ENCODE measurements around the gene GALNTL6.

The GALNTL6 gene

DNA sequence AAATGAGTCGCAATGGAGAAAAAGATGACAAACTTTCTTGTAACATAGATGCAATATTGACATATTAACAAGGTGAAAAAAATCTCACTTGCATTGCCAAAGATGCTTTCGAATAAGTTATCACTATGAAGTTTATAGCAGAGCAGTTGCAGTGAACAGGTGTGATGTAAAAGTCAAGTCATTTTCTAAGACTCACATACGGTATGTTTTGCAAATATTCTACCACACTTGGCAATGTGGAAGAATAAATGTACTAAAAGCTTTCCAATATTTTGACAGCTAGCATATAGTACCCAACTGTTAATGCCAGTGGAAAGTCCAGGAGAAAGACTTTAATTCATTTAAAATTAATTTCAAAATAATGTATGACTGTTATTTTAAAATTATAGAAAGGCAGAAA, 76.5 kb downstream of the GALNTL6 start:
- Histone ChIP-seq H3K9ac (ENCODE audit: low read depth, low read length) (no peak overlapping the region), H3K4me3 (ENCODE audit: low read length) (no peak overlapping the region), H3K27me3 (ENCODE audit: control insufficient read depth, insufficient read depth, low read length) (no peaks in the 10 kb centered on the region), H3K36me3 (ENCODE audit: insufficient read depth, low read length) (no peaks in the 10 kb centered on the region), H3K9me3 (replicated peaks; ENCODE audit: low read length) (no peaks in the 10 kb centered on the region), H3K4me2 (ENCODE audit: low read length) (no peak overlapping the region), H3K4me1 (ENCODE audit: control insufficient read depth, insufficient read depth, low read length) (no peaks in the 10 kb centered on the region)

DNA sequence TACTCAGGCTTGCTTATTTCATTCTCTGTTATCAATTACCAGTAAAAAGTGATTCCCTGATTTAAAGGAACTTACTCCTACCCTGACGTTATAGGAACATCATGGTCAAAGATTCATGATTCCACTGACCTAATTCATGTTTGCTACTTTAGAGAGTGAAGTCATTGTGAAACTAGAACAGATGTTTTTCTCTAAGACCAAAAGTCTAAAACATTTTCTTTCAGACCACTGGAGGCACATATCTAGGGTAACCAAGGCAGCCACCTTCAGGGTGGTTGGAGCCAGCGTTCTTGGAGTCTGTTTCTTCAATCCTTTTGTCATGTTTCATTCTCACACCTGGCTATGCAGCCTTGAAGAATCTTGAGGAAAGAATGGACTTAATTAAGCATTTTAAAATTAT, 77.8 kb downstream of the GALNTL6 start:
- no peaks in the 10 kb centered on the region for H3K27me3 ChIP-seq (ENCODE audit: control insufficient read depth, insufficient read depth, low read length)
- no peak overlapping the region for H3K4me2 ChIP-seq (ENCODE audit: low read length)
- no peak overlapping the region for H3K4me3 ChIP-seq (ENCODE audit: low read length)
- H3K9me3 ChIP-seq (replicated peaks; ENCODE audit: low read length) = no peaks in the 10 kb centered on the region
- H3K4me1 ChIP-seq (ENCODE audit: control insufficient read depth, insufficient read depth, low read length) = no peaks in the 10 kb centered on the region
- H3K9ac ChIP-seq (ENCODE audit: low read depth, low read length) = no peak overlapping the region
- no peaks in the 10 kb centered on the region for H3K36me3 ChIP-seq (ENCODE audit: insufficient read depth, low read length)

GRCh38 chr4:171896426-171896825, 83.2 kb downstream of the GALNTL6 start:
- Histone ChIP-seq H3K4me3 (ENCODE audit: low read length) (no peak overlapping the region), H3K27me3 (ENCODE audit: control insufficient read depth, insufficient read depth, low read length) (no peaks in the 10 kb centered on the region), H3K36me3 (ENCODE audit: insufficient read depth, low read length) (no peaks in the 10 kb centered on the region), H3K9me3 (replicated peaks; ENCODE audit: low read length) (no peaks in the 10 kb centered on the region), H3K4me2 (ENCODE audit: low read length) (no peak overlapping the region), H3K4me1 (ENCODE audit: control insufficient read depth, insufficient read depth, low read length) (no peaks in the 10 kb centered on the region), H3K9ac (ENCODE audit: low read depth, low read length) (no peak overlapping the region)

DNA sequence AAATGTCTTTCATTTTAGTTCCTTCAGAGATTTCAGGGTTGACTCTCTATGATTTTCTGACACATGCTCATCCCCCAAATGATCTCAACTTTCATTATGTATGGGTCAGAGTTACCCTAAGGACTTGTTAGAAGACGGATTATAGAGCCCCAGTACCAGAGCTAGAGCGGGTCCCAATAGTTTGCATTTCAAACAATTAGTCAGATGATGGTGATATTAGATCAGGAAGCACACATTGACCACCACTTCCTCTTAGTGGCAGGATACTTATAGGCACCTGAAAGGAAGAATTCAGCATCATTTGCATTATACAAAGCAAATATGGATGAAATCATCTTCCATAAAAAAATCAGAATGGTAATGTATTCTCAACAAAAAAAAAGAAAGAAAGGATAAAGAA, 106.1 kb downstream of the GALNTL6 start:
- Histone ChIP-seq H3K27me3 (ENCODE audit: control insufficient read depth, insufficient read depth, low read length) (no peaks in the 10 kb centered on the region), H3K36me3 (ENCODE audit: insufficient read depth, low read length) (no peaks in the 10 kb centered on the region), H3K9ac (ENCODE audit: low read depth, low read length) (no peak overlapping the region), H3K9me3 (replicated peaks; ENCODE audit: low read length) (no peaks in the 10 kb centered on the region), H3K4me2 (ENCODE audit: low read length) (no peak overlapping the region), H3K4me1 (ENCODE audit: control insufficient read depth, insufficient read depth, low read length) (no peaks in the 10 kb centered on the region), H3K4me3 (ENCODE audit: low read length) (no peak overlapping the region)

- no peaks in the 10 kb centered on the region for H3K36me3 ChIP-seq (ENCODE audit: insufficient read depth, low read length)
- no peak overlapping the region for H3K9ac ChIP-seq (ENCODE audit: low read depth, low read length)
- no peaks in the 10 kb centered on the region for H3K27me3 ChIP-seq (ENCODE audit: control insufficient read depth, insufficient read depth, low read length)
- H3K4me3 ChIP-seq (ENCODE audit: low read length) = no peak overlapping the region
- no peaks in the 10 kb centered on the region for H3K4me1 ChIP-seq (ENCODE audit: control insufficient read depth, insufficient read depth, low read length)
- H3K9me3 ChIP-seq (replicated peaks; ENCODE audit: low read length) = no peaks in the 10 kb centered on the region
- H3K4me2 ChIP-seq (ENCODE audit: low read length) = no peak overlapping the region
Observed at GRCh38 chr4:171920901-171921300, 107.7 kb downstream of the GALNTL6 start.

- Histone ChIP-seq H3K4me3 (ENCODE audit: low read length) (no peak overlapping the region), H3K4me2 (ENCODE audit: low read length) (no peak overlapping the region), H3K9me3 (replicated peaks; ENCODE audit: low read length) (no peaks in the 10 kb centered on the region), H3K27me3 (ENCODE audit: control insufficient read depth, insufficient read depth, low read length) (no peaks in the 10 kb centered on the region), H3K36me3 (ENCODE audit: insufficient read depth, low read length) (no peaks in the 10 kb centered on the region), H3K9ac (ENCODE audit: low read depth, low read length) (no peak overlapping the region), H3K4me1 (ENCODE audit: control insufficient read depth, insufficient read depth, low read length) (no peaks in the 10 kb centered on the region)
Observed at GRCh38 chr4:171924746-171925376, 111.7 kb downstream of the GALNTL6 start.

DNA sequence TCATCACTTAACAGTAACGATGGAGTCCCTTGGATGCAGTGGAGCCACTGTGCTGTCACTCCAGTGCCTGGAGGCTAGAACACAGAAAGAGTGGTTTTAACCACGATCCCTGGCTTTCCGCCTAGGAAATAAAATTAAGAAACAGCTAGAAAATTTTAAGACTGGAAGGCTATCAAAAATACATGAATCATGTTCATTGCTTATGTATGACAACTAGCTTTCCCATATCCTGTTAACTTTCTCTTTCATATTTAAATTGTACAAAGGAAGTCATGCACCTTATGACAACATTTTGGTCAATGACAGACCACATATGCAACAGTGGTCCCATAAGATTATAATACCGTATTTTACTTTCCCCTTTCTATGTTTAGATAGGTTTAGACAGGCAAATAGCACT, 115.1 kb downstream of the GALNTL6 start:
- H3K9ac ChIP-seq (ENCODE audit: low read depth, low read length) = no peak overlapping the region
- H3K4me3 ChIP-seq (ENCODE audit: low read length) = no peak overlapping the region
- no peak overlapping the region for H3K4me2 ChIP-seq (ENCODE audit: low read length)
- H3K27me3 ChIP-seq (ENCODE audit: control insufficient read depth, insufficient read depth, low read length) = no peaks in the 10 kb centered on the region
- H3K9me3 ChIP-seq (replicated peaks; ENCODE audit: low read length) = no peaks in the 10 kb centered on the region
- H3K36me3 ChIP-seq (ENCODE audit: insufficient read depth, low read length) = no peaks in the 10 kb centered on the region
- no peaks in the 10 kb centered on the region for H3K4me1 ChIP-seq (ENCODE audit: control insufficient read depth, insufficient read depth, low read length)

DNA sequence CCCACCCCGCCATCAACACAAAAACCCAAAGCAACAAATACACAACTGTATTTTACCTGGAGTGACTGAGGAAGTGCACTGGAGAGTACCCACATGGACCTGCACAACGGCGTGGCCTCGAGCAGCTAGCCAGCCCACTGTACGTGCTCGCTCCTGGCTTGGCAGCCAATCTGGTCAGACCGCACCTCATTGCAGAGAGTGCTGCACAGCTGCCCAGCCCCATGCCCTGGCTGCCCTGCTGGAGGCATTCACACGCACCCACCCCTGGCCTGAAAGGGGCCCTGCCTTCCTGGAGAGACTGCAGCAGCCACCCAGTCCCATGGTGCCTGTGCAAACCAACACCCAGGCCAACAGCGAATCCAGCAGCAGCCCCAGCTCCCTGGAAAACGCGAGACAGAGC, 116.3 kb downstream of the GALNTL6 start:
- no peaks in the 10 kb centered on the region for H3K4me1 ChIP-seq (ENCODE audit: control insufficient read depth, insufficient read depth, low read length)
- H3K9ac ChIP-seq (ENCODE audit: low read depth, low read length) = no peak overlapping the region
- no peaks in the 10 kb centered on the region for H3K36me3 ChIP-seq (ENCODE audit: insufficient read depth, low read length)
- no peaks in the 10 kb centered on the region for H3K9me3 ChIP-seq (replicated peaks; ENCODE audit: low read length)
- H3K4me2 ChIP-seq (ENCODE audit: low read length) = no peak overlapping the region
- H3K27me3 ChIP-seq (ENCODE audit: control insufficient read depth, insufficient read depth, low read length) = no peaks in the 10 kb centered on the region
- H3K4me3 ChIP-seq (ENCODE audit: low read length) = no peak overlapping the region

- Histone ChIP-seq H3K4me1 (ENCODE audit: control insufficient read depth, insufficient read depth, low read length) (no peaks in the 10 kb centered on the region), H3K9ac (ENCODE audit: low read depth, low read length) (no peak overlapping the region), H3K27me3 (ENCODE audit: control insufficient read depth, insufficient read depth, low read length) (no peaks in the 10 kb centered on the region), H3K4me2 (ENCODE audit: low read length) (no peak overlapping the region), H3K9me3 (replicated peaks; ENCODE audit: low read length) (no peaks in the 10 kb centered on the region), H3K4me3 (ENCODE audit: low read length) (no peak overlapping the region), H3K36me3 (ENCODE audit: insufficient read depth, low read length) (no peaks in the 10 kb centered on the region)
Observed at GRCh38 chr4:171929907-171930306, 116.7 kb downstream of the GALNTL6 start.

DNA sequence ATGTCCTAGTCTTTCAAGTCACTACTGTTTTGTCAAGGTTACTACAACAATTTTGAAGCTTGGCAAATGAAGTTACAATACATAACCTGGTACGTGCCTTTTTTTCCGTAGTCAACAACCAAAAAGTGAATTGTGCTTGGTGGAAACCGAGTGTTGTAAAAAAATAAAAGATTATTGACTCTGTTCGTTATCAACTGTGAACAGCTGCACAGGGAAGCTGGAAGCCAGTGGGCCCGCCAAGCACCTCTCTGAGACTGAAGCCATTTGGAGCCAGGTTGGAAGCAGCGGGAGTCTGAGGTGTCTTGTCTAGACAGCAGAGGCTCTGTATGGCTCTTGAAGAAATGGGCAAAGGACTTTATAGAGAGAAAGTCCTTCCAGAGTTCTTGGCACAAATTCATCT, 119.0 kb downstream of the GALNTL6 start:
- Histone ChIP-seq H3K9me3 (replicated peaks; ENCODE audit: low read length) (no peaks in the 10 kb centered on the region), H3K36me3 (ENCODE audit: insufficient read depth, low read length) (no peaks in the 10 kb centered on the region), H3K4me3 (ENCODE audit: low read length) (no peak overlapping the region), H3K4me2 (ENCODE audit: low read length) (no peak overlapping the region), H3K4me1 (ENCODE audit: control insufficient read depth, insufficient read depth, low read length) (no peaks in the 10 kb centered on the region), H3K27me3 (ENCODE audit: control insufficient read depth, insufficient read depth, low read length) (no peaks in the 10 kb centered on the region), H3K9ac (ENCODE audit: low read depth, low read length) (no peak overlapping the region)

DNA sequence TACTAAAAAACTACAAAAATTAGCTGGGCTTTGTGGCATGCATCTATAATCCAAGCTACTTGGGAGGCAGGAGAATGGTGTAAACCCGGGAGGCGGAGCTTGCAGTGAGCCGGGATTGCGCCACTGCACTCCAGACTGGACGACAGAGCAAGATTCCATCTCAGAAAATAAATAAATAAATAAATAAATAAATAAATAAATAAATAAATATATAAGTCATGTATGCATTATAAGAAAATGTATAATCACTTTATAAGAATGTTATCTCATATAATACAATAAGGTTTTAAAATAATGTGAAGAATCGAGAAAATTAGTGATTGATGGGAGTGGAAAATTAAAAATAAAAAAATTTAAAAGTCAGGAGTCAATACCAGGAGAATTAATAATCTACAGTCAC, 127.5 kb downstream of the GALNTL6 start:
- Histone ChIP-seq H3K27me3 (ENCODE audit: control insufficient read depth, insufficient read depth, low read length) (no peaks in the 10 kb centered on the region), H3K4me1 (ENCODE audit: control insufficient read depth, insufficient read depth, low read length) (no peaks in the 10 kb centered on the region), H3K9ac (ENCODE audit: low read depth, low read length) (no peak overlapping the region), H3K4me3 (ENCODE audit: low read length) (no peak overlapping the region), H3K36me3 (ENCODE audit: insufficient read depth, low read length) (no peaks in the 10 kb centered on the region), H3K4me2 (ENCODE audit: low read length) (no peak overlapping the region), H3K9me3 (replicated peaks; ENCODE audit: low read length) (no peaks in the 10 kb centered on the region)

- Histone ChIP-seq H3K9me3 (replicated peaks; ENCODE audit: low read length) (no peaks in the 10 kb centered on the region), H3K4me1 (ENCODE audit: control insufficient read depth, insufficient read depth, low read length) (no peaks in the 10 kb centered on the region), H3K36me3 (ENCODE audit: insufficient read depth, low read length) (no peaks in the 10 kb centered on the region), H3K4me2 (ENCODE audit: low read length) (no peak overlapping the region), H3K9ac (ENCODE audit: low read depth, low read length) (no peak overlapping the region), H3K27me3 (ENCODE audit: control insufficient read depth, insufficient read depth, low read length) (no peaks in the 10 kb centered on the region), H3K4me3 (ENCODE audit: low read length) (no peak overlapping the region)
Observed at GRCh38 chr4:171947400-171947799, 134.2 kb downstream of the GALNTL6 start.

All from skeletal muscle satellite cell (primary cell).